ENCODE measurements around the gene GPR78.

The GPR78 gene, protein sequence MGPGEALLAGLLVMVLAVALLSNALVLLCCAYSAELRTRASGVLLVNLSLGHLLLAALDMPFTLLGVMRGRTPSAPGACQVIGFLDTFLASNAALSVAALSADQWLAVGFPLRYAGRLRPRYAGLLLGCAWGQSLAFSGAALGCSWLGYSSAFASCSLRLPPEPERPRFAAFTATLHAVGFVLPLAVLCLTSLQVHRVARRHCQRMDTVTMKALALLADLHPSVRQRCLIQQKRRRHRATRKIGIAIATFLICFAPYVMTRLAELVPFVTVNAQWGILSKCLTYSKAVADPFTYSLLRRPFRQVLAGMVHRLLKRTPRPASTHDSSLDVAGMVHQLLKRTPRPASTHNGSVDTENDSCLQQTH
- total RNA-seq, result 0 to 0.14 reads per million in 2 donors

DNA sequence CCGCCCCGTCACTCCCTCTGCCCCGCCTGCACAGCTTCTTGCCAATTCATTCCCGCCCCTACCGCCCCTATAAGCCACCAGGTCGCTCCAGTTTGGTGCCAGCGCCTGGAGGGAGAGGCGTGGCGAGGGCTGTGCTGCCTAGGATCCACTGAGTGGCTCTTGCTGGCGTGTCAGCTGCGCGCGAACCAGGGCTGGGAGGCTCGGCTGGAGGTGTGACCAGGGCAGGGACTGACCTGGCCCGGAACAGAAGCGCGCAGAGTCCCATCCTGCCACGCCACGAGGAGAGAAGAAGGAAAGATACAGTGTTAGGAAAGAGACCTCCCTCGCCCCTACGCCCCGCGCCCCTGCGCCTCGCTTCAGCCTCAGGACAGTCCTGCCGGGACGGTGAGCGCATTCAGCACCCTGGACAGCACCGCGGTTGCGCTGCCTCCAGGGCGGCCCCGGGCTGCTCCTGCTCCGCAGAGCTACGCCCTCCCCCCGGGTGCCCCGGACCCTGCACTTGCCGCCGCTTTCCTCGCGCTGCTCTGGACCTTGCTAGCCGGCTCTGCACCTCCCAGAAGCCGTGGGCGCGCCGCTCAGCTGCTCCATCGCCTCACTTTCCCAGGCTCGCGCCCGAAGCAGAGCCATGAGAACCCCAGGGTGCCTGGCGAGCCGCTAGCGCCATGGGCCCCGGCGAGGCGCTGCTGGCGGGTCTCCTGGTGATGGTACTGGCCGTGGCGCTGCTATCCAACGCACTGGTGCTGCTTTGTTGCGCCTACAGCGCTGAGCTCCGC lies at the start of gene GPR78:
Gene GPR78 (plus strand): TSS at position 72 of the 773 bp plus-strand sequence. CDS start 591 bp downstream, at position 663.
- DNase-seq, result peak; percentile 12

DNA sequence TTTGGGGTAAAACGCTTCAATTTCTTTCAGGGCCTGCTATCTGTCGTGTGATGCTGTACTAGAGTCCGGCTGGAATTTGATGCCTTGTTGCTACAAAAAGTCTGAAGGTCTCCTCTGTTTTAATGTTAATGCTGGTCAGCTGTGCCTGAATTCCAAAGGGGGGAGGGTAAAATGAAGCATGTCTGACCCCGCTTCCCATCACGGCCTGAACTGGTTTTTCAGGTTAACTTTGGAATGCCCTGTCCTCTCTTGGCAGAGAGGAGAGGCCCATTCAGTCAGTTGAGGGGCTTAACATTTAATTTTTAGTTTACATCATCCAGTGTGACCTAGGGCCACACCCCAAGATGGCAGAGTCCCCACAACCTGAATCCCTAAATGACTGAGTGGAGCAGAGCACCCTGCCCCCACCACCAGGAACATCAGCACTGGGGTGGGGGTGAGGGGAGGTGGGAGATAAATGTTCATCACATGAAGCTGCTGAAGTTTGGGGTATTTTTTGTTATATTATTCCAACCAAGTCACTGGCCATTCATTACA lies 47.9 kb upstream of the GPR78 start:
- DNase-seq, result no peak

DNA sequence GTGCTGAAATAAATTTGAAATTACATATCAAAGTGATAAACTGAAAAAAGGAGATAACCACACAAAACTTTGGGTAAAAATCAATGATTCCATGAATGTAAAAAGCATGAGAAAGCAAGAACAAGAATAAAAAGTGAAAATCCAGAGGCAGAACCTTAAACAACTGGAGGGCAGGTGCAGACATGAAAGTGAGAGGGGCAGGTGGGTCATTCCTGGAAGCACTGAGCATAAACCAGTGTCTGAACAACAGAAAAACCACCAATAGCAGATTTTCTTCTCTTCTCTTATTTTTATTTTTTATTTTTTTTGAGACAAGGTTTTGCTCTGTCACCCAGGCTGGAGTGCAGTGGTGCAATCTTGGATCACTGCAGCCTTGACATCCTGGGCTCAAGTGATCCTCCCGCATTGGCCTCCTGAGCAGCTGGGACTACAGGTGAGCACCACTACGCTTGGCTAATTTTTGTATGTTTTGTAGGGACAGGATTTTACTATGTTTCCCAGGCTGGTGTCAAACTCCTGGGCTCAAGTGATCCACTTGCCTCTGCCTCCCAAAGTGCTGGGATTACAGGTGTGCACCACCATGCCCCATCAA lies 46.8 kb upstream of the GPR78 start:
- DNase-seq, result no peak

DNA sequence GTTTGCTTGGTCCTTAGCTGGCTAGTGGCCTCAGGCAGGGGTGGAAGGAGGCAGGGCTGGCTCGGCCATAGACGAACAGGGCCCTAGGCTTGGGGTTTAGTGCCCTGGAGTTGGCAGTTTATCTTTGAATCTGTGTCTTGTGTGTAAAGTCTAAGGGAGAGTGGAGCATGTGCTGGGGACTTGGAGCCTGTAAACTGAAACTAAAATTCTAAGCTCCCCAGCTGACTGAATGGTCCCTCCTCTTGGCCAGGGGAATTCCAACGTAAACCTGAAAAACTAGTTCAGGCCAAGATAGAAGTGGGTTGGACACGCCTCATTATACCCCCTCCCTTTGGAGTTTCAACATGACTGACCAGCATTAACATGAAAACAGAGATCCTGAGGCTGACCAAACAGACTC lies 46.1 kb upstream of the GPR78 start:
- no peak for DNase-seq

DNA sequence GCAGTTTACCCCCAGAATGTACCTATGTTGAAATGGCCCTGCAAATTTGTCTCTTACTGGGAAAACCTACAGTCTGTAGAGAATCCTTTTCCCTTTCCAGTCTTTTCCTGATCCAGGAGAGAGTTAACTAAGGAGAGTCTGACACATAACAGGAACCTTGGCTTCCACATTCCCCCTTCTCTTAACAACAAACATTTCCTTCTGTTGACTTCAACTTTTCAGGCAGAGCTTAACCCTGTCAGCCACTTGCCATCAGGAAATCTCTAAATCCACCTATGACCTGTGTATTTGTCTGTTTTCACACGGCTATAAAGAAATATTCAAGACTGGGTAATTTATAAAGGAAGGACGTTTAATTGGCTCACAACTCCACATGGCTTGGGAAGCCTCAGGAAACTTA lies 45.6 kb upstream of the GPR78 start:
- DNase-seq, result no peak

DNA sequence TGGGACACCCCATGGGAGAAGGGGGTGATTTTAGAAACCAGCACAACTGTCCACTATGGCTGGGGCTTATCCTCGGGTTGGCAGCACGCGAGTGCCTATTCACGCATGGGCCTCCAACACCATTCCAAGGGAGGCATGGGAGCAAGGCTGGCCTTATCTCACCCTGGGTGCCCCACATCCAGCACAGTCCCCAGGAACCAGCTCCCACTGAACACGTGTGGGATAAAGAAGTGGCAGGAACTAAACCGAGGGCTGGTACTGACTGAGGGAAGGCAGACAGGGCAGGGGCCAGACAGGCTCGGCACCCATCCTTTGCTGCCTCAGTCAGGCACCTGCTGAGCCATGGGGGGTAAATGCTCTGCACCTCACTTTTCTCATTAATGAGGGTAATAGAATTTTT lies 43.7 kb upstream of the GPR78 start:
- no peak for DNase-seq

DNA sequence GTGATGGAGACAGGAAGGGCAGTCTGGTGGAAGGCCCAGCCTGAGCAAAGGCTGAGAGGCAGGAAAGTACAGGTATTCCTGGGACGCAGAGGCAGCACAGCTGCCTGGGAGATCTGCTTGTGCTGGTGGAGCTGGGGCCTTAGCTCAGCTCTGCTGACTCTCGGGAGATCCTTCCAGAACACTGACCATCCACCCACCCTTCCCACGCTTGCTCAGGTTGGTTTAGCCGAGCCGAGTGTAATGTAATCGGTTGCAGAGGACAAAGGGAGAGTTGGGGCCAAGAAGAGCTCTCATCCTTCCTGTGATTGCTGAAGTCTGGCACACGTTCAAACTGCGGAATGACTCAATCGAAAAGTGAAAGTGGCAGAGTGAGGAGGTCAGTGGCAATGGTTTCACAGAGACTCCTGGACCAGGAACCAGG lies 43.1 kb upstream of the GPR78 start:
- DNase-seq, result no peak

DNA sequence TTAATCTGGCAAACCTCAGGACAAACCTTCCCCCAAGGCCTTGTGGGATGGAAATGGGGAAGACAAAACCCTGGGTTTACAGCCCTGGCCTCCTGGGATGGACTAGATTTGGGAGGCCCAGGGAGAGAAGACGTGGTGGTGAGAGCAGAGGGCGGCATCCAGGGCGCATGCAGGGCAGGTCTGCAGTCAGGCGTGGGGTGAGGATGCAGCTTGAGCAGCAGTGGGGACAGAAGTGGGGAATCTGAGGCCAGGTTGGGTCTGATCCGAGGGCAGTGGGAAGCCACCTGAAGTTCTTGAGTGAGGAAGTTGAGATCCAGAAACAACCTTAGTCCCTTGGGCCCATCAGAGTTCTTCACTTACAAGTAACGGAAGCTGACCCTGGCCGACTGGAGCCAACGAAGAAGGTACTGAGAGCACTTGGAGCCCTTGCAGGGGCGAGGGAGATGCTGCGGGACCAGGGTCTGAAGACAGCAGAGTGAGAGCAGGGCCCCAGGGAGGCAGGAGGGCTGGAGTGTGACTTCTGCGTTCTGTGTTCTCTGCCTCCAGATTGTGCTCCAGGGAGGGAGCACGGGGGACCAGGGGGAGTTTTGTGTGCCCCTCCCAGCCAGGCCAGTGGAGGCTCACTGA lies 42.0 kb upstream of the GPR78 start:
- no peak for DNase-seq

DNA sequence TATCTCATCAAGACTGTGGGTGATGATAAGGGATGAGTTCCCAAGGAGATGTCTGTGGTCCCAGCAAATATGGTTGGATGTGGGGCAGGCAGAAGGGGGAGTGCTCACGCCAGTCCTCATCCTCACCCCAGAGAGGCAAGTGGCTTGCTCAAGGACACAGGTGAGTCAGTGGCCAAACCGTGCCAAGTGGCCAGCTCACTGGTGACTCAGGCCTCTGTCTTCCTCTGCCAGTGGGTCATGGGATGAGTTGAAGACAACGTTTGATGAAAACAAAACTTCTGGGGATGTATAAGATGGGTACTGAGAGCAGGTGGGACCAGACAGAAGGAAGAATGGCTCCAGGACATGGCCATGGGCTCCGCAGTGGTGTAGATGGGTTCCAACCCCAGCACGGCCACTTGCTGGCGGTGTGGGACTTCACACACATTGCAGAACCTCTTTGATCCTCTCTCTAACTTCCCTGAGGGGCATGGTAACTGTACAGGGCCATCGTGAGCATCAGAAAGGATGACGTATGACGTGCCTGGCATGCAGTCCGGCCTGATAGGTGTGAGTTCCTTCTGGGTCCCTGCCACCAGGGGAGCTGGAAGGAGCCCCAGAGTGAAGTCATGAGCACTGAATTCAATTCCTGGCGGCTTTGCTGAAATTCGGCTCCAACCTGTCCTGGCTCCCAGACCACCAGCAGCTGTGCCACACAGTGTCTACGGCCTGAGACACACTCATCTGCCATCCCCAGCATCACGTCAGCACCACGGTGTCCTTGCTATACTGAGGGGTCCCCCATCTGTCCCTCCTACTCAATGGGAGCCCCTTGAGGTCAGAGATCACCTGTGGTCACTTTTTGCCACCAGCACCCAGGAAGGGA lies 41.3 kb upstream of the GPR78 start:
- DNase-seq, result no peak

DNA sequence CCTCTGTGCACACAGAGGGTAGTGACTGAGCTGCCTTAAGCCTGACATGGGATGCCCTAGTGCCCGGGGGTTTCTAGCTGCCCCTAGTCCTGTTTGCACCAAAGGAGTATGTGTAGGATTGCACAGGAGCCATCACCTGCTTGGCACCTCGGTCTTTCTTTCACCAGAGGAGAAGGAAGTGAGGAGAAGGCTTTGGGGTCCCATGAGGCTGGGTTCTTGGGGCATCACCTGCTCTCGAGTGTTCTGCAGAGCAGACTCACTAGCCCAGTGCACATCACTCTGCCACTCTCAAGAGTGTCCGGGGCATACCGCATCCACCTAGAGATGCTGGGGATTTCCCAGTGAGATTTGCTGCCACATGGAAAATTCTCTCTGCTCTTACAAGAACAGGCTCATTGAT lies 40.5 kb upstream of the GPR78 start:
- DNase-seq, result no peak

DNA sequence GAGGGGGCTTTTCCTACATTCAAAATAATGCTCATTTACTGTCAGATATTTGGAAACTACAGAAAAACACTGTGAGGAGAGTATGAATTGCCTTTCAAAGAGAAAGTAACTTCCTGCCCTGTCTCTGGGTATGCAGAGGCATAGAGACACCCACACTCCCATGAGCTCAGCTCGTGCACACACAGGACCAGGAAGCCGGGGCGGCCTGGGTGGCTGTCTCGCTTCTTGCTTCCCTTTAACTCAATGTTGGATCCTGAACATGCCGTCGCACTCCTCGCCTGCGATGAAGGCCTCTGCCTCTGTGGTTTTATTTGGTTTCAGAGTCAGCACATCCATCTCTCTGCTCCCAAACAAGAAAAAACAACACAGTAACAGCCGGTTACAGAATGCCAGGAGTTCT lies 40.1 kb upstream of the GPR78 start:
- no peak for DNase-seq

DNA sequence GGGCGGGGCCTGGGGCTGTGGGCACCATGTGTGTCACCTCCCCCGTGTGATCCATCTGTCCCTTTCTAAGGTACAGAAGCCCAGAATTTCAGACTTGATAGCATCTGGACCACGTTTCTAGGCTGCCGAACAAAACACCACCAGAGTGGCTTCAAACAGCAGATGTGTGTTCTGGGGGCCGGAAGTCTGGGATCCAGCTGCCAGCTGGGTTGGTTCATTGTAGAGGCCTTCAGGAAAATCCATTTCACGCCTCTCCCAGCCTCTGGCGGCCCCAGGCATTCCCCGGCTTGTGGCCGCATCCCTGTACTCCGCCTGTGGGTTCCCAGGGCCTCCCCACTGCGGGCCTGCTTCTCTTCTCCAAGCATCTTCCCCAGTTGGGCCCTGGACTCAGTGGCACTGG lies 39.6 kb upstream of the GPR78 start:
- DNase-seq, result no peak

DNA sequence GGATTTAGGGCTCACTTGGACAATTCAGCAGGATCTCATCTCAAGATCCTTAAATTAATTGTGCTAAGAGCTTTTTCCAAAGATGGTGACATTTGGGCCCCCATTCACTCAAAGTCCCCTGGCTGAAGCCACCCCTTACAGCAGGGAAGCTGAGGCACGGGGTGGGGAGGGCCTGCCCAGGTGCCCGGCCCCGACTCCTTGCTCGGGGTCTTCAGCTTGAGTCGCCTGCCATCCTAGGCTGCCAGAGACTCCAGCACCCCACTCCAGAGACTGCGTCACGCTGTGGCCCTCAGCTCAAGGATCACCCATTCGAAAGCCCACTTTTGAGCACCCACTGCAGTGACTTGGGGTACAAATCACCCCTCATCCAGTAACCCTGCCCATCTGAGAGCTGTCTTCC lies 39.2 kb upstream of the GPR78 start:
- DNase-seq, result no peak

DNA sequence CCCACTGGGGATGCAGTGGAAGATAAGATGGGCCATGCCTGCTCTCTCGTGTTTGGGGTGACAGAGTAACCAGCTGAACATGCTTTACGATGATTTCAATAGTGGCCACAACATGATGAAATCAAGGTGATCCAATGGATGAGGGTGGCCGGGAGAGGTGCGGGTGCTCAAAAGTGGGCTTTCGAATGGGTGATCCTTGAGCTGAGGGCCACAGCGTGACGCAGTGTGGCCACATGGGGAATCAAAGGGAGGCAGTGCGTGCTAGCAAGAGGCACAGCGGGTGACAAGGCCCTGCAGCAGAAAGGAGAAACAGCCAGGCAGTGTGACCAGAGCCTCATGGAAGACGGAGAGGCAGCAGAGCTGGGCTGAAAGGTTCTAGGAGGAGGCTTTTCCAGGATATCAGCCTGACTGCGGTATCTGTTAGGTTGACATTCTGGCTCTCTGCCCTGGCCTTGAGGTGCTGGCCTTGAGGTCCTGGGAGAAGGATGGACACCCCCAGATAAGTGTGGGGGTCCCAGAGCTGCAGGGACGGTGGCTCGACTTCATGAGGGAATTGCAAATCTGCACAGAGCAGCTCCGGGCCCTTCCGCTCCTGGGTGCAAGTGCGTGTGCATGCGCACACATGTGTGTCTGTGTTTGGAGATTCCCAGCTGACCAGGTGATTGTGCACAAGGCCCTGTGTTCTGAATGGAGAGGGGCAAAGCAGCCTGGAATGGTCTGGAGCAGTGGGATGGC lies 38.0 kb upstream of the GPR78 start:
- DNase-seq, result no peak

DNA sequence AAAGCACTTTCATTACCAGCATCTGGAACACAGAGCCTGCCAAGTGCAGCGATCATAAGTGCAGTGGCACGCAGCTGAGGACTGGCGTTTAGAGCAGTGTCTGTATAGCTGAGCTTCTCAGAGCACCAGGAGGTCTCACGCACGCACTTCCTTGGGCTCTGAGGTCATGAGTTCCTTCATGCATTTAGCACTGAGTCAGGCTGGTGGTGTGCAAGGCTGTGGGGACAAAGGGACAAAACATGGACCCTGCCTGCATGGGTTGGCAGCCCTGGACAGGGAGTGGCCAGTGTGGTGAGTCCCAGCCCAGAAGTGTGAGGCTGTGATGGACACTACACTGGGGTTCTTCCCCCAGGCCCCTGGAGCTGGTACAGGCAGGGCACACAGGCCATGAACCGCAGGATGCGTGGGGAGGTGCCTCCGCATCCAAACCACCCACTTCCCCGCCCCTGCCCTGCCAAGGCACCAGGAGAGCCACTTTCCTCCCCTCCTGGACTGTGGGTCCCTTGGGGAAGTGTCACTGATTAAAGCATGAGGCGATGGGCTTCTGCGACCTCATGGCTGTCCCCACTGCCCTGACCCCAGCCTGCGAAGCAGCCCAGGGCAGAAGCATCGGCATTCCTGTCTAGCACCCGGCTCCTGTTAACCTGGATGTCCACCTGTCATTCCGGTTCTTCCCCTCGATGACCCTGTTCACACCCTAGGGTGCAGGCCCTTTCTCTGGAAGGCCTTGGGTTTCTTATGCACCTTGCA lies 37.2 kb upstream of the GPR78 start:
- no peak for DNase-seq

DNA sequence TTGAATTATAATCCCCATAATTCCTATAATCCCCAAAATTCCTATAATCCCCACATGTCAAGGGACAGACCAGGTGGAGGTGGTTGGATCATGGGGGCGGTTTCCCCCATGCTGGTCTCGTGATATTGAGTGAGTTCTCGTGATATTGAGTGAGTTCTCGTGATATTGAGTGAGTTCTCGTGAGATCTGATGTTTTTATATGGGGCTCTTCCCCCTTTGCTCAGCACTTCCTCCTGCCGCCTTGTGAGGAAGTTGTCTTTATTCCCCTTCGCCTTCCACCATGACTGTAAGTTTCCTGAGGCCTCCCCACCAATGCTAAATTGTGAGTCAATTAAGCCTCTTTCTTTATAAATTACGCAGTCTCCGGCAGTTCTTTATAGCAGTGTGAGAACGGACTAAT lies 36.6 kb upstream of the GPR78 start:
- DNase-seq, result no peak

DNA sequence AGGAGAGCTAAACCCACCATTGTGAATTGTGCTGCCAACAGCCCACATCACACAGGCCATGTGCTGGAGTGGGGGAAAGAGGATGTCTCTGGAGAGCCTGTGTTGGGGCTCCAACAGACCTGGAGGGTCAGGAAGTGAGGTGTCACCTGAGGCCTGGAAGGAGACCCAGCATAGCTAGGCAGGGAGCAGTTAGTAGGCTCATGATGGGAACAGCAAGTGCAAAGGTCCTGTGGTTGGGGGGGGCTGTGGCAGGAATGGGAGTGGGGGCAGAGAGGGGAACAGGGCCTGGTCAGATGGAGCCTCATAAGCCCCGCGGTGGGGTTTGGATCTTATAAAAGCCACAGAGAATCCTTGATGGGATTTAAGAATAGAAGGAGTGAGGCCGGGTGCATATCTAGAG lies 35.9 kb upstream of the GPR78 start:
- DNase-seq, result no peak

DNA sequence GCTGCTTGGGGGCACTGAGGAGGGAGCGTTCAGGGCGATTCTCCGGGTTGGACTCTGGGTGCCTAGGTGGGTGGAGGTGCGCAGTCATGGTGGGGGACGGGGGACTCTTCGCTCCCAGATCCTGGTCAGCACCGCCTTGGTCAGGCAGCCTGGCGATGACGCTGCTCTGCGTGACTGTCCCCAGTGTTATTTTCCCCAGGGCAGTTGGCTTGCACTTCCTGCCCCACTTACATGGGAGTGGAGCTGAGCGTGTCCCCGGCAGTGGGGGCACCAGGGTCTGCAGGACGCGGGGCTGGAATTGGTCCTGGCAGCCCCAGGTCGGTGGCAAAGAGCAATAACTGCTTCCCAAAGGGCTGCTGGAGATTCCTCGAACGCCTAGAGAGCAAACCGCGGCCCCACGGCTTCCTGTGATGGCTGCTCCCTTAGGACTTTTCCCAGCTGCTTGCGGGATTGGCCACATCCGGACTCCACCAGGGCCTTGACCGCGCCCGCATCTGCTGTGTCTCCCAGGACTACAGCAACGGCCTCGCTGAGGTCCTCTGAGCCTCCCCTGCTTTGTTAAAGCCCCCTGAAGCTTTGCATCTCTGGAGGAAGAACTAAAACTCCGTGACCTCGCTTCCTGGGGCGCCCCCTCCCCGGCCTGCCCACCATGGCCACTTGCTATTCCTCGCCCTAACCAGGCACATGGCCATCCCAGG lies 35.3 kb upstream of the GPR78 start:
- DNase-seq, result no peak

DNA sequence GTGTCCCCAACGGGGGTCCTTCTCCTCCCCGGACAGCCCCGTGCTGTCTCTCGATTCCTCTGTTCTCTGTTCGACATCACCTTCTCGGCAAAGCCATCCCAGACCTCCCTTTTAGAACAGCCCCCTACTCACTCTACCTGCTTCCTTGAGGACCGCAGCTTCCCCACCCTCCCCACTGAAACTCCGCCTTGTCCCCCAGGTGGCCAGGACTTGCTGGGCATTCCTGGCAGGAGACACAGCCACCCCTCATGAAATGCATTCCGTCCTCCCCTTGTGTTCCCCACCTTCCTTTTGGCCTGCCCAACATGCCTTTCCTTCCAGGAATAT lies 34.8 kb upstream of the GPR78 start:
- DNase-seq, result no peak

DNA sequence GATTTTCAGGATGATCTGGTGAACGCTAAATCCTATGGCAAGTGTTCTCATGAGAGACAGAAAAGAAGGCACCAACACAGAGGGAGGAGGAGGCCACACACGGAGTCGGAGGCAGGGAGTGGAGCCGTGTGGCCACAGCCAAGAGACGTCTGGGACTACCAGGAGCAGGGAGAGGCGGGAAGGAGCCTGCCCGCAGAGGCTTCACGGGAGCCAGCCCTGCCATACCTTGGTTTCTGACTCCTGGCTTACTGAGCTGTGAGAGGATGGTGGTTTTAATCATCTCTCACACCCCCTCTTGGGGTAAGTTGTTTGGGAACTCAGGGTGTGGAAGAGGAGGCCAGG lies 33.5 kb upstream of the GPR78 start:
- DNase-seq, result no peak

Measured in T-helper 9 cell (primary cell).